ENCODE results near the gene RHPN2. TPM values are rescaled to one million over a fixed set of nuclear protein-coding genes. Genes with fewer than 3 reads are reported as not detected.

The RHPN2 gene
- total and polyA plus RNA-seq, 2 of the 13 experiments (the other 11 are each of a cell fraction or from before 2014, with no cell fraction given): 20.3 to 48.0 TPM

GRCh38 chr19:33100894-33101644 is 36.4 kb upstream of the RHPN2 start (continued):
- TF ChIP-seq KLF11 (CRISPR knock-in tag; IDR thresholded peaks at IDR 0.05) (no peak), RAD21 (CRISPR knock-in tag; IDR thresholded peaks at IDR 0.05) (no peak), GLMP (CRISPR knock-in tag; IDR thresholded peaks at IDR 0.05; ENCODE audit: borderline replicate concordance) (no peak), ETV5 (CRISPR knock-in tag; IDR thresholded peaks at IDR 0.05; ENCODE audit: borderline replicate concordance) (no peak; the same call in 1 of the 2 replicates), HNF1B (CRISPR knock-in tag; IDR thresholded peaks at IDR 0.05) (peak; percentile 46; the same call in 1 of the 2 replicates), NFIC (IDR thresholded peaks at IDR 0.05; ENCODE audit: low read length) (peak; percentile 80), TBX3 (IDR thresholded peaks at IDR 0.05; ENCODE audit: borderline replicate concordance) (peak; percentile 88), MXD1 (CRISPR knock-in tag; IDR thresholded peaks at IDR 0.05) (no peak), FOXM1 (CRISPR knock-in tag; IDR thresholded peaks at IDR 0.05) (no peak), CHCHD3 (CRISPR knock-in tag; IDR thresholded peaks at IDR 0.05) (no peak), ZNF280D (CRISPR knock-in tag; IDR thresholded peaks at IDR 0.05) (no peak), ZFP82 (CRISPR knock-in tag; IDR thresholded peaks at IDR 0.05; ENCODE audit: borderline replicate concordance) (no peak), ZNF572 (CRISPR knock-in tag; IDR thresholded peaks at IDR 0.05) (no peak), ZNF331 (CRISPR knock-in tag; IDR thresholded peaks at IDR 0.05) (0 out of 2 replicates have a peak, but pooled peaks have one; percentile 51), AHDC1 (CRISPR knock-in tag; IDR thresholded peaks at IDR 0.05; ENCODE audit: borderline replicate concordance) (peak; percentile 59; the same call in 1 of the 2 replicates), ELF1 (CRISPR knock-in tag; IDR thresholded peaks at IDR 0.05) (no peak), BCL6 (CRISPR knock-in tag; IDR thresholded peaks at IDR 0.05) (peak; percentile 96)

Measured in HepG2 (cell line).